Renal cortex interstitium (tissue), 11 donors: ENCODE data around the gene C1S. TPM values are rescaled to one million over a fixed set of nuclear protein-coding genes. Genes with fewer than 3 reads are reported as not detected.

Experiments used
- DNase-seq, 11 donors: peaks; one replicate each; pipeline ENCODE4 v3.0.0-alpha.2; 2013; ENCODE audit warnings: low read depth in 9 of 11, low spot score in 4 of 11; ENCODE audit errors: extremely low read depth in 1 of 11
- polyA plus RNA-seq, 3 donors: library from polyadenylated mRNA; unstranded; fragments of 120-200 nt; gene quantifications; one replicate each; pipeline ENCODE4 v1.2.1, GENCODE V29; 2013; ENCODE audit not compliant: insufficient read length in 3 of 3

C1S gene
- polyA plus RNA-seq, 3 donors = 48.0 to 66.1 (median 48.1) TPM

- DNase-seq = no peak
Observed at GRCh38 chr12:7112041-7112440, 51.5 kb downstream of the C1S start.

GRCh38 chr12:7113389-7113871 lies 52.9 kb downstream of the C1S start:
- DNase-seq = no peak

- DNase-seq = no peak
Observed at GRCh38 chr12:7114008-7114407, 53.5 kb downstream of the C1S start.

GRCh38 chr12:7114851-7115250 lies 54.3 kb downstream of the C1S start:
- DNase-seq = no peak

- DNase-seq = no peak
Observed at GRCh38 chr12:7116196-7116595, 55.7 kb downstream of the C1S start.

- no peak for DNase-seq
Observed at GRCh38 chr12:7116916-7117315, 56.4 kb downstream of the C1S start.

GRCh38 chr12:7117670-7118069 lies 57.2 kb downstream of the C1S start:
- DNase-seq = no peak

GRCh38 chr12:7118881-7119280 lies 58.4 kb downstream of the C1S start:
- DNase-seq = no peak

GRCh38 chr12:7120166-7120565 lies 59.6 kb downstream of the C1S start:
- no peak for DNase-seq

Other genes starting within 250 kb of the C1S start
- gene GPR162, start 238.9 kb upstream of the C1S start, polyA plus RNA-seq = 10 to 100 TPM; 25.4 to 37.4 (median 28.2) TPM
- 10 to 100 TPM; 24.4 to 41.2 (median 35.2) TPM for gene P3H3, start 232.3 kb upstream of the C1S start, polyA plus RNA-seq
- gene GNB3, start 219.8 kb upstream of the C1S start, polyA plus RNA-seq = 1 to 10 TPM; 5.9 to 9.2 (median 8.4) TPM
- 10 to 100 TPM; 25.4 to 31.4 (median 28.5) TPM for gene CDCA3, start 209.4 kb upstream of the C1S start, polyA plus RNA-seq
- 10 to 100 TPM; 55.0 to 70.2 (median 58.4) TPM for gene USP5, start 208.6 kb upstream of the C1S start, polyA plus RNA-seq
- 100 to 1,000 TPM; 560 to 645 (median 574) TPM for gene TPI1, start 193.2 kb upstream of the C1S start, polyA plus RNA-seq
- 10 to 100 TPM in 1 of 3 donors, 1 to 10 TPM in 2; 7.5 to 15.1 (median 9.3) TPM for gene SPSB2, start 187.4 kb upstream of the C1S start, polyA plus RNA-seq
- 10 to 100 TPM; 18.4 to 21.8 (median 21.7) TPM for gene LRRC23, start 155.9 kb upstream of the C1S start, polyA plus RNA-seq
- 10 to 100 TPM; 12.7 to 25.7 (median 13.5) TPM for gene ENO2, start 146.1 kb upstream of the C1S start, polyA plus RNA-seq
- gene ATN1, start 132.8 kb upstream of the C1S start, polyA plus RNA-seq = 100 to 1,000 TPM in 2 of 3 donors, 10 to 100 TPM in 1; 91.9 to 142 (median 139) TPM
- gene RNU7-1, start 116.9 kb upstream of the C1S start, polyA plus RNA-seq = not detected
- 100 to 1,000 TPM; 131 to 205 (median 154) TPM for gene C12orf57, start 116.7 kb upstream of the C1S start, polyA plus RNA-seq
- 10 to 100 TPM; 18.7 to 27.0 (median 22.3) TPM for gene PTPN6, start 109.4 kb upstream of the C1S start, polyA plus RNA-seq
- 100 to 1,000 TPM; 256 to 296 (median 267) TPM for gene PHB2, start 90.1 kb upstream of the C1S start, polyA plus RNA-seq
- gene EMG1, start 89.8 kb upstream of the C1S start, polyA plus RNA-seq = 10 to 100 TPM; 43.4 to 53.0 (median 50.7) TPM
- gene LPCAT3, start 42.2 kb upstream of the C1S start, polyA plus RNA-seq = 10 to 100 TPM; 59.1 to 62.3 (median 61.5) TPM
- gene C1R, start 31.7 kb downstream of the C1S start, polyA plus RNA-seq = 10 to 100 TPM; 40.9 to 56.1 (median 43.6) TPM
- 10 to 100 TPM; 34.0 to 47.8 (median 35.1) TPM for gene C1RL, start 48.5 kb downstream of the C1S start, polyA plus RNA-seq
- 10 to 100 TPM; 41.9 to 72.7 (median 55.5) TPM for gene RBP5, start 68.2 kb downstream of the C1S start, polyA plus RNA-seq
- gene CLSTN3, start 69.7 kb downstream of the C1S start, polyA plus RNA-seq = 100 to 1,000 TPM in 2 of 3 donors, 10 to 100 TPM in 1; 93.0 to 112 (median 106) TPM
- gene PEX5, start 129.0 kb downstream of the C1S start, polyA plus RNA-seq = 10 to 100 TPM; 44.5 to 54.5 (median 50.9) TPM
- under 1 TPM in 1 of 3 donors, not detected in 2; 0.17 TPM for gene ACSM4, start 243.4 kb downstream of the C1S start, polyA plus RNA-seq